Lower lobe of right lung (tissue), 2 donors: Measurements from ENCODE around the gene RIPOR3. TPM values are rescaled to one million over a fixed set of nuclear protein-coding genes. Genes with fewer than 3 reads are reported as not detected.

Source experiments
- ATAC-seq, 2 donors: fragments of 200-7000 bp; cut with Tn5 transposase; one replicate each; pipeline ENCODE4 v1.9.1; 2020 to 2022; ENCODE audit warnings: mild to moderate bottlenecking in 2 of 2, moderate library complexity in 2 of 2
- DNase-seq: peaks from one replicate; pipeline ENCODE4 v3.0.0-alpha.2; 2020
- H3K27ac ChIP-seq: fragments of 200-600 bp; one replicate; pipeline ENCODE4 v1.8.0; 2022
- H3K27me3 ChIP-seq: fragments of 200-600 bp; one replicate; pipeline ENCODE4 v1.8.0; 2022; ENCODE audit warnings: low read depth
- H3K36me3 ChIP-seq: fragments of 200-600 bp; one replicate; pipeline ENCODE4 v1.8.0; 2022; ENCODE audit warnings: mild to moderate bottlenecking
- H3K4me1 ChIP-seq: fragments of 200-600 bp; one replicate; pipeline ENCODE4 v1.8.0; 2022
- H3K4me3 ChIP-seq: fragments of 200-600 bp; one replicate; pipeline ENCODE4 v1.8.0; 2022; ENCODE audit warnings: mild to moderate bottlenecking
- H3K9me3 ChIP-seq: fragments of 200-600 bp; one replicate; pipeline ENCODE4 v1.8.0; 2022
- CTCF ChIP-seq: fragments of 200-600 bp; IDR thresholded peaks from one replicate; pipeline ENCODE4 v1.8.0; 2022; ENCODE audit warnings: antibody characterized with exemption, mild to moderate bottlenecking
- intact Hi-C: fragments of 100-400 bp; cut with DNase I; formaldehyde crosslinking; loops from one replicate; pipeline ENCODE4 v1.11.0; 2022
- total RNA-seq: library from RNA; stranded (reverse); fragmentation: NEBNext Ultra II Directional; extraction: Animal tissue kit (Norgen Biotek cat#: 25700); gene quantifications from one replicate; pipeline ENCODE4 v1.2.1, GENCODE V29; 2021
- donor health status: DM: no; HTN: yes; CAD: no; lungs with severe emphysema.

RIPOR3 gene
- total RNA-seq, 1 donor from 2014 or later, result 11.0 TPM

- Histone ChIP-seq H3K27me3 (no peaks in the 10 kb centered on the region), H3K4me3 (no peak overlapping the region), H3K9me3 (no peaks in the 10 kb centered on the region), H3K36me3 (peaks cover 11% of the 10 kb centered on the region), H3K27ac (no peak overlapping the region), H3K4me1 (peaks cover 27% of the 10 kb centered on the region)
- intact Hi-C loops, result no loop called here
- ATAC-seq, result no peak
- no peak for TF ChIP-seq CTCF
- DNase-seq, result no peak
These were observed 133.7 kb downstream of the RIPOR3 start for GRCh38 chr20:50557549-50558134.

- intact Hi-C loops, result no loop called here
- Histone ChIP-seq H3K36me3 (no peaks in the 10 kb centered on the region), H3K4me3 (no peak overlapping the region), H3K9me3 (no peaks in the 10 kb centered on the region), H3K4me1 (peaks cover 27% of the 10 kb centered on the region), H3K27ac (no peak overlapping the region), H3K27me3 (no peaks in the 10 kb centered on the region)
- no peak for TF ChIP-seq CTCF
- ATAC-seq (no peak), DNase-seq (no peak)
These were observed 135.7 kb downstream of the RIPOR3 start for GRCh38 chr20:50555662-50556061.

- Histone ChIP-seq H3K27me3 (no peaks in the 10 kb centered on the region), H3K9me3 (no peaks in the 10 kb centered on the region), H3K4me1 (peaks cover 30% of the 10 kb centered on the region), H3K4me3 (no peak overlapping the region), H3K27ac (no peak overlapping the region), H3K36me3 (no peaks in the 10 kb centered on the region)
- TF ChIP-seq CTCF, result no peak
- ATAC-seq, result no peak
- no peak for DNase-seq
- intact Hi-C loops, result no loop called here
These were observed 136.4 kb downstream of the RIPOR3 start for GRCh38 chr20:50554694-50555579.

- Histone ChIP-seq H3K27me3 (no peaks in the 10 kb centered on the region), H3K4me1 (peaks cover 49% of the 10 kb centered on the region), H3K4me3 (no peak overlapping the region), H3K9me3 (no peaks in the 10 kb centered on the region), H3K36me3 (peaks cover 9% of the 10 kb centered on the region), H3K27ac (no peak overlapping the region)
- no peak for DNase-seq
- no peak for ATAC-seq
- TF ChIP-seq CTCF, result no peak
- intact Hi-C loops, result no loop called here
These were observed 138.4 kb downstream of the RIPOR3 start for GRCh38 chr20:50552979-50553378.

GRCh38 chr20:50551288-50551687 lies 140.1 kb downstream of the RIPOR3 start:
- Histone ChIP-seq H3K27me3 (no peaks in the 10 kb centered on the region), H3K4me3 (no peak overlapping the region), H3K36me3 (peaks cover 9% of the 10 kb centered on the region), H3K9me3 (no peaks in the 10 kb centered on the region), H3K4me1 (peaks cover 65% of the 10 kb centered on the region), H3K27ac (no peak overlapping the region)
- no peak for ATAC-seq
- TF ChIP-seq CTCF, result no peak
- DNase-seq, result no peak
- intact Hi-C loops, result no loop called here
